GM18867 (cell line): ENCODE measurements around the gene PMF1.
"Not testable (repeated sequence)": the region's sequence is repeated elsewhere in the genome, so short reads cannot be mapped to it uniquely, and the experiment has no call there.

Experiments used
- ATAC-seq: cut with Tn5 transposase; IDR thresholded peaks from one replicate; pipeline ENCODE4 v1.9.1; 2021; ENCODE audit warnings: mild to moderate bottlenecking, moderate library complexity; ENCODE audit not compliant: unreplicated experiment

PMF1 gene

DNA sequence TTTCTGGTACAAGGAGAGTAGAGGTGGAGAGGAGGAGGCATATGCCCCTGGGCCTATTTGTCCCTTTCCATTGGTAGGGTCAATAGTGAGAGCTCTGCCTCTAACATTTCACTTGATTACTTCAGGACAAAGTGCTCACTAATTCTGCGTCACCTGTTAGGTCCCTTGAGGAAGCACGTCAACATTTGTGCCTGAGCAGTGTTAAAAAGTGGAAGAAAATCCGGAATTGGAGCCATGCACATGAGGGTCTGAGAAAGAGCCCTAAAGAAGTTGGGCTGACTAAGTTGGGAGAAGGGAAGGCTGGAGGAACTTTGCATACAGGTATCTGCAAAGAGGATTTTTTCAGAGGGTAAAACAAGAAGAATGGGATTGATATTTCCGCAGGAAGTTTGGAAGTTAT is 17.0 kb upstream of the PMF1 start:
- no peak for ATAC-seq

DNA sequence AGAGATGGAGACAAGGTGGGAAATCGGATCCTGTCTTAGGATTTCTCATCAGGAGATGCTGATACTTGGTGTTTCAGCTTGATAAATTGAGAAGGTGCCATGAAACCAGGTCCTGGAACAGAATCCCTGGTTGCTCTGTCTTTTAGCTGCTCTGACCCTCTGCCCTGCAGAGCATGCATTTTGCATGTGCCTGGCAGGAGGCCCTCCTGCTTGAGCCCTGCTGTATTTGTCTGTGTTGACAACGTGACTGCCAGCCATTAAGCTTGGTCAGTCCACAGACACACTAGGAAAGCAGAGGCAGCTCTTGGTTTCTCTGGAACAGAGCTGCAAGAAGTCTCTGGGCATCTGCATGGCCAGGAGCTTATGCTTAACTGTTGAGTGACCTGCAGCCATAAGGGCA is 16.4 kb upstream of the PMF1 start:
- ATAC-seq, result no peak

DNA sequence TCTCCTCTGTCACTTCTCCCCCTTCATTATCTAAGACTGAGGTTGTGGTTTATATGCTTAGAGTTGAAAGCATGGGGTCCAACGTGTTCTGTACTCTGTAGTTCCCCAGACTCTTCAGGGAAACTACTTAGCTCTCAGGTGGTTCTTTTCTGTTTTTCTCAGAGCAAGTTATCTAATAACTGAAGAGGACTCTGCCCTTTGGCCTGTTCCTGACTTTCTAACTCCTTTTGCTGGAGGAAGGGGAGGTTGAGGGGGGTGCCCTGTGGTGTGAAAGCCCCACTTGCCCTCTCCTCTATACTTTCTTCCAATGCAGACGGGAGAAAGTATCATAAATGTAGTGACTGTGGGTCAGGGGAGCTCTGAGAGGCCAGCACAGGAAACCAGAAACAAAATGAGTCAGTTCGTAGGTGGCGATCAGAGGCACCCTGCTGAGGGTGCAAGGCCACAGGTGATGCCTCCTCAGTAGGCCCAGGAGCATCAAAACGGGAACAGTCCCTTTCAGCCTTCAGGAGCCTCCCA is 13.9 kb upstream of the PMF1 start:
- ATAC-seq, result no peak

DNA sequence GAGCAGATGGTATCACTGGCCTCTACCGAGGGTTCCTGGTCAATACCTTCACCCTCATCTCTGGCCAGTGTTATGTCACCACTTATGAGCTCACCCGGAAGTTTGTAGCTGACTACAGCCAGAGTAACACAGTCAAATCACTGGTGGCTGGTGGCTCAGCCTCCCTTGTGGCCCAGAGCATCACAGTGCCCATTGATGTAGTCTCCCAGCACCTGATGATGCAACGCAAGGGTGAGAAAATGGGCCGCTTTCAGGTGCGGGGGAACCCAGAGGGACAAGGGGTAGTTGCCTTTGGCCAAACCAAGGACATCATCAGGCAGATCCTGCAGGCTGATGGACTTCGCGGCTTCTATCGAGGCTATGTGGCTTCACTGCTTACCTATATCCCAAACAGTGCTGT is 12.8 kb upstream of the PMF1 start:
- no peak for ATAC-seq

DNA sequence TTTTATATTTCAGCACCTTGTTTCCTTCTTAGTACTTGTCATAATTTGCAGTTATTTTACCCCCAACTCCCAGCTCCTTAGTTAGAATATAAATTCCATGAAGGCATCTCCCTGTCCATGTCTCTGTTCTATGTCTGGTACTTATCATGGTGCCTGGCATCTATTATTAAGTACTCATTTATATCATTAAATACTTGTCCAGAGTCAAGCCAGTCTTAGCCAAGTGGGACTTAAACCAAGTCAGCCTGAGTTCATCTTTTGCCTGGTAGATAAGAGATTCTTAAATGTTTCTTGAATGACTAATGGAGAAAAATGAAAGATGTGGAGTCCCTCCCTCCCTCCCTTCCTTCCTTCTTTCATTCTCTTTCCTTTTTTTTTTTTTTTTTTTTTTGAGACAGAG is 9.5 kb upstream of the PMF1 start:
- ATAC-seq, result no peak

DNA sequence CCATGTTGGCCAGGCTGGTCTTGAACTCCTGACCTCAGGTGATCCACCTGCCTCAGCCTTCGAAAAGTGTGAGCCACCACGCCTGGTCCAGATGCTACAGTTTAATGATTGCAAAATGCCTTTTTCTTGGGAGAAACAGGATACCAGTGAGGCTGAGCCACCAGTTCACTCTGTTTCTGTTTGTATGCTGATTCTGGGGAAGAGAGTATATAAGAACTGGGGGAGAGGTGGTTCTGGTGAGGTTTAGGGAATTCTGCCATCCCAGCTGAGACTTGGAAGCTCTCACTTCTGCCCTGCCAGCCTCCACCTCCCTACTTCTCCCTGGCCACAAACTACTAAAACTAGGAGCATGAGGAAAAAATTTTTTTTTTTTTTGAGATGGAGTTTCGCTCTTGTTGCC is 8.1 kb upstream of the PMF1 start:
- no peak for ATAC-seq

DNA sequence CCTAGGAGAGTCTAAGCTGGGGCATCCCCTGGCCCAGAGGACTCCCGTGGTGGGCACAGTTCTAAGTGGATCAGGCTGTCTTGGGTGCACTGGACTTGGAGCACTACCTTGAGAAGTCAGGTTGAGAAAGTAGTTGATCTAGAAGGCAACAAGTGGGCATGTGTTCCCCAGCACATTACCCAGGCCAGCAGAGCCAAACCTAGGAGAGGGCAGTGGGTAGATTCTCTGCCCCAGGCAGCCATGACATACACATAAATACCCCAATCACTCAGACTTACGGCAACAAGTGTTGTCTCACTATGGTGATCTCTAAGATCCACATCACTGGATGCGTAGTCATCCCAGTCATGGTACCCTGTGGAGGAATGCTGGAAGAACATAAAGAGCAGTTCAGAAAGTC is 1.6 kb upstream of the PMF1 start:
- ATAC-seq, result no peak

DNA sequence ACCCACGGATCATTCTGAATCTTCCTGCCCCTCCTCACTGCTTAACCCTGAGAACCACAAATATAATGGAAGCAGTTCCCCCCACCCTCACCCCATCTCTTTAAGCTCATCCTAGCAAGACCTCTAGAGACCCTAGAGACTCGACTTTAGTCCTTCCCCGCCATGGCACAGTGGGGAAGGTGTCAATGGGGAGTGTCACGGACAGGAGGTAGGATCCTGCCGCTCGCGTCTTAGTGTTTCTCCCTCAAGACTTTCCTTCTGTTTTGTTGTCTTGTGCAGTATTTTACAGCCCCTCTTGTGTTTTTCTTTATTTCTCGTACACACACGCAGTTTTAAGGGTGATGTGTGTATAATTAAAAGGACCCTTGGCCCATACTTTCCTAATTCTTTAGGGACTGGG is 677 bp upstream of the PMF1 start:
- no peak for ATAC-seq

DNA sequence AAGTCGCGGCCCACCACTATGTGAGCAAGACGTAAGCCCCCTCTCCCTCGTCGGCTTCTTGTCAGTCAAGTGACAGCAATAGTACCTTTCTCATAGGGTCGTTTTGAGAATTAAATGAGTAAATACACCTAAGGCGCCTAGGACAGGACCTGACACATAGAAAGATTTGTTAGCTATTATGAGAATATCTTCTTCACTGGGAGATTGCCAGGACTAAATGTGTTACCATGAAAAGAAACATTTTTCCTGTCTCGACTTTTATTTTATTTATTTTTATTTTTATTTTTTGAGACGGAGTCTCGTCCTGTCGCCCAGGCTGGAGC is 798 bp downstream of the PMF1 start:
- ATAC-seq, result no peak

DNA sequence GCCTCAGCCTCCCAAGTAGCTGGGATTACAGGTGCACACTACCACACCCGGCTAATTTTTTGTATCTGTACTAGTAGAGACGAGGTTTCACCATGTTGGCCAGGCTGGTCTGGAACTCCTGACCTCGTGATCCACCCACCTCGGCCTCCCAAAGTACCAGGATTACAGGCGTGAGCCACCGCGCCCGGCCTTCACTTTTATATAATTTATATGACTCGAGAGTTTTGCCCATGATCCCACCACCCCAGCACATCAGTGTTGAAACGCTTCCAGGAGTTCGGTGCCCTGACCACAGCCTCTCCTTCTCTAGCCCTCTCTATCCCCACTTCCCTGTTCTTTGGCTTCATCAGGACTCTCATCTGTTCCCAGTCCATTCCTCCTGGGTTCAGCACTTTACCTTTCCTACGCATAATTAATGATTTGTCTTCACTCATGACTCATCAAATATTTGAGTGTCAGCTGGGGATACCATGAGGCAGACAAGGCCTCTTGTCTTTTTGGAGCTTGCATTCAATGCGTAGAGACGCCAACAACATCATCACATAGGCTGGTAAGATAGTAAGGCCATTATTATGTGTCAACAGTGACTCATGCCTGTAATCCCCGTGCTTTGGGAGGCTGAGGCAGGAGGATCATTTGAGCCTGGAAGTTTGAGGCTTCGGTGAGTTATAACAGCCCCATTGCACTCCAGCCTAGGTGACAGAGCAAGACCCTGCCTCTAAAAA is 1.4 kb downstream of the PMF1 start:
- no peak for ATAC-seq

DNA sequence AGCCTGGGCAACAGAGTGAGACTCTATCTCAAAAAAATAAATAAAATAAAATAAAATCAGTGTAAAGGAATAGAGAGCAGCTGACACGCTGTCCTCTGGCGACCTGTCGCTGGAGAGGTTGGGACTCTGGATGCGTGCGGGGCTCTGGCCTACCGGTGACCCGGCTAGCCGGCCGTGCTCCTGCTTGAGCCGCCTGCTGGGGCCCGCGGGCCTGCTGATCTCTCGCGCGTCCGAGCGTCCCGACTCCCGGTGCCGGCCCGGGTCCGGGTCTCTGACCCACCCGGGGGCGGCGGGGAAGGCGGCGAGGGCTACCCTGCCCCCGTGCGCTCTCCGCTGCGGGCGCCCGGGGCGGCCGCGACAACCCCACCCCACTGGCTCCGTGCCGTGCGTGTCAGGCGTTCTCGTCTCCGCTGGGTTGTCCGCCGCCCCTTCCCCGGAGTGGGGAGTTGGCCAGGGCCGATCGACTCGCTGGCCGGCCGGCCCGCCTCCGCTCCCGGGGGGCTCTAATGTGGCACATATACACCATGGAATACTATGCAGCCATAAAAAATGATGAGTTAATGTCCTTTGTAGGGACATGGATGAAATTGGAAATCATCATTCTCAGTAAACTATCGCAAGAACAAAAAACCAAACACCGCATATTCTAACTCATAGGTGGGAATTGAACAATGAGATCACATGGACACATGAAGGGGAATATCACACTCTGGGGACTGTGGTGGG is 3.7 kb downstream of the PMF1 start:
- not testable (repeated sequence) for ATAC-seq

DNA sequence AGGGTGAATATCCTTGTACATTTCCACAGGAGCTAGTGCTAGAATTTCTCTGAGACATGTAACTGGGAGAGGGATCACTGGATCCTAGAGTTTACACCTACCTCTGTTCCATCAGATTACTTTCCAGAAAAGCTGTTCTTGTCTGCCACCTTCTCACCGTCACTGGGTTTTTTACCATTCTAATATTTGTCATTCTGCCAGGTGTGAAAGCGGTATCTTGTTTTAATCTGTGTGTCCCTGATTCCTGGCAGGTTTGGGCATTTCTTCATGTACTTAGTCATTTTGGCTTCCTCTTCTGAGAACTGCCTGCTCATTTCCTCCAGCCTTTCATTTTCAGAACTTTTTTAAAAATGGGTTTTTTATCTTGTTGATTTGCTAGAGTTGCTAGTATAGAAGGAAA is 5.1 kb downstream of the PMF1 start:
- no peak for ATAC-seq

DNA sequence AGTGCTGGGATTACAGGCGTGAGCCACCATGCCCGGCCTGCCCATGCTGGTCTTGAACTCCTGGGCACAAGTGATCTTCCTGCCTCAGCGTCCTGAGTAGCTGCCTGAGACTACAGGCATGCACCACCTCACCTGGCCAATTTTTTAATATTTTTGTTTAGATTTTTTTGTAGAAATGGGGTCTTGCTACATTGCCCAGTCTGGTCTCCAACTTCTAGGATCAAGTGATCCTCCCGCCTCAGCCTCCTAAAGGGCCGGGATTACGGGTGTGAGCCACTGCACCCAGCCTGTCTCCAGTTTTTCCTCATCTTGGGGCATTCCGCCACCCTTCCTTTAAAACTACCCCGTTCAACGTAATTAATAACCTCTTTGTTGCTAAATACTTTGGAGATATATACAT is 7.4 kb downstream of the PMF1 start:
- no peak for ATAC-seq

DNA sequence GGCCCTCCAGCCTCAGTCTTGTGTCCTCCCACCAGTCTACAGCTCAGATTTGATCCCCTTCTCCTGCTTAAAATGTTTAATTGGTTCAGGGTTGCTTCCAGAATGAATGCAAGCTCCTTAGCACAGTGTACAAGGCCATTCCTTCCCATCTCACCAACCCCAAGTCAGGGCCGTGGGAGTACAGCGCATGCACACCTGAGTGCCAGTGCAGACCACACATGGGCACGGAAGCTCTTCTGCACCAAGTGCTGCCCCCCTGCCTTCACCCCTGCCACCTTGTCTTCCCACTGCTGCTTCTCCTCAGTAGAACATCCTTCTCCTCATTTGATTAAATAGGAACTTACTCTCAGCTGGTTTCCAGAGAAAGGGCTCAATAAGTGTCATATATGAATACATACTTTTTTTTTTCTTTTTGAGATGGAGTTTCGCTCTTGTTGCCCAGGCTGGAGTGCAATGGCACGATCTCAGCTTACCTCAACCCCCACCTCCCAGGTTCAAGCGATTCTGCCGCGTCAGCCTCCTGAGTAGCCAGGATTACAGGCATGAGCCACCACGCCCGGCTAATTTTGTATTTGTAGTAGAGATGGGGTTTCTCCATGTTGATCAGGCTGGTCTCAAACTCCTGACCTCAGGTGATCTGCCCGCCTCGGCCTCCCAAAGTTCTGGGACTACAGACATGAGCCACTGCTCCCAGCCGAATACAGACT is 9.3 kb downstream of the PMF1 start:
- ATAC-seq, result no peak

DNA sequence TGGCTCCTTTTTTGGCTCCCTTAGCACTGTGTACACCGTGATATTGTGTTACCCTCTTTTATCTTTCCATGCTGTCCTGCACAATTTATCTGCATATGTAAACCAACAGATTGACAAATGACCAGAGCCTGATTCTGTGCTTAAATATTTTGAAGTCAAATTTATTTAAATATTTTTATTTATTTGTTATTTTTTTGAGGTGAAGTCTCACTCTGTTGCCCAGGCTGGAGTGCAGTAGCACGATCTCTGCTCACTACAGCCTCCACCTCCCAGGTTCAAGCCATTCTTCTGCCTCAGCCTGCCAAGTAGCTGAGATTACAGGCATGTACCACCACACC is 12.8 kb downstream of the PMF1 start:
- peak; percentile 1 for ATAC-seq

DNA sequence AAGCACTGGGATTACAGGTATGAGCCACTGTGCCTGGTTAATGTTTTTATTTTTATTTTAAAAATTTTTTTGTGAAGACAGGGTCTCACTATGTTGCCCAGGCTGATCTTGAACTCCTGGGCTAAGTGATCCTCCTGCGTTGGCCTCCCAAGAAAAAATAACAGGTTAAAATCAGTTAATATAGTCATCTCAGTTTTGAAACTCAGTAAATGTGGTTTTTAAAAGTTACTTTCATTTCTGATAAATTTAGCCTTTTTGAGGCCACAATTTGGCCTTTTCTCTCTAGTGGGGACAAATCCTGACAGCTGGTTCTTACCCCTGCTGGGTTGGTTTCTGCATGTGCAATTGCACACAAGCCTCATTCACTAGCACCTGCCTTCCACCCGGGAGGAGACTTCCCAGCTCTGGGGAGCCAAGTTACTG is 13.3 kb downstream of the PMF1 start:
- peak; percentile 62 for ATAC-seq

DNA sequence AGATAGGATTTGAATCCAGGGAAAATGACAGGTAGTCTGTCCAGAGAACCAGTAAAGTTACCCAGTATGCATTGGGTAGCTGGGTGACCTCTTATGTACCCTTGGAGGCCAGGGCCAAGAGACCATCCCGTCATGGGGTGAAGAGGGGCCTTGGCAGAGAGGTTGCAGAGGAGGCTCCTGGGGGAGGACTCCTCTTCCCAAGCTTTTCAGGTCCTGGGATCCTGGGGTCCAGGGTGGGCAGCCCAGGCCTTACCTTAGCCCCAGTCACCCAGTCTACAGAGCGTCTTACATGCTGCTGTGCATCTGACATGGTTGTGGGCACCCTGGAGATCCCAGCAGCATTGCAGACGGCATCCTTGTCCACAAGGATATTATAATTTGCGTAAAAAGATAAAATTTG is 14.0 kb downstream of the PMF1 start:
- ATAC-seq, result peak; percentile 14

DNA sequence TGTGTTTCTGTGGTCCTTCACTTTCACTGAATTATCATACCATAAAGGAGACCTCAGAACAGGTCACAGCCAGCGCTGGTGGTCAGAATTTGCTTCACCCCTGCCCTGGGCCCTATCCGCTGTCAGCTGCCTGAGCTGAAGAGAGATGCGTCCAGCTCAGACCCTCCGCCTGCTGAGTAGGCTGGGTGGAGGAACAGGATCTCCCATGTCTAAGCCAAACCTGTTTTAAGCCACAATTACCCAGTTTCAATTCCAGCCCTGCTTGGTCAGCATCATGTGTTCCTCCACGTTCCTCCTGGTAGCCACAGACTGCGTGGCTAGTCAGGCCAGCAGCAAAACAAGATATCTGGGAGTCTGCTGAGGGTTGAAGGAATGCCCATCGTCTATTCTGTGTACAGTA is 15.7 kb downstream of the PMF1 start:
- no peak for ATAC-seq

DNA sequence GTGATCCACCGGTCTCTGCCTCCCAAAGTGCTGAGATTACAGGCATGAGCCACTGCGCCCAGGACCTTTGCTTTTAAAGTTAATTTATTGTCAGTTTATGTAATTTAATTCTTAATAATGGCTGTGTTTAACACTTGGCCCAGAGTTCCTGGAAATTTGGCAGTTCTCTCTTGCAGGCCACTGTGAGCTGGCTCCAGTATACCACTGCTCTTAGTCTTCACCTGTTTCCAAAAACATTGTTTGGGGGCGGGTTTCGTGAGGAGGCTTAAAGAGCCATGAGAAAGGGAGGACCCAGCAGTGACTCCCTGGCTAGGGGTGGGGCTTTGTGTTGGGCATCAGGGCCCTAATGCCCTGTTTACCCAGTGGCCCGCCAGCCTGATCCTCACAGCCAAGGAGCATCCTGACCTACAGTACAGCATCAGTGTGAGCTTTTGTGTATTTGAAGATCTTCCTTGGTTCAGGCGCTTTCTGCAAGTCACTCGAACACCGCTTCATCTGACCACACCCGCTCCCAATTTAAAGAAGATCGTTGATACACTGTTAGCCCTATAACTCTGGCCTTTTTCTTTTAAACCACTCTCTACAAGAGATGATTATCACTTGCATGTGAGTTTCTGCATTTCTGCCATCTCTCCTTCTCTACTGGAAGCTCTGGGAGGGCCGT is 17.1 kb downstream of the PMF1 start:
- no peak for ATAC-seq

DNA sequence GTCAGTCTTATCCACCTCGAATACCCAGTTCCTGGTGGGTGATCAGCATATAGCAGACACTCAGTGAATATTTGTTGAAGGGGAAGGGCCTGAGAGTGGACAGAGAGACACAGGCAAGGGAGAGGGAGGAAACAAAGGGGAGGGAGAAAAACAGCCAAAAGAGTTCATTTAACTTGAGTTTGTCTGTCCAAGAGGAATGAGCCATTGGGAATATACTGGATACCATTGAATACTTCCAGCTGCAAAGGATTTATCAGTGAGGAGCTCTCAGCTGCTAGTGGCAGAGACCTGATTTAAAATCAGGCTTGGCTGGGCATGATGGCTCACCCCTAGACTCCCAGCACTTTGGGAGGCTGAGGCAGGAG is 17.6 kb downstream of the PMF1 start:
- no peak for ATAC-seq

DNA sequence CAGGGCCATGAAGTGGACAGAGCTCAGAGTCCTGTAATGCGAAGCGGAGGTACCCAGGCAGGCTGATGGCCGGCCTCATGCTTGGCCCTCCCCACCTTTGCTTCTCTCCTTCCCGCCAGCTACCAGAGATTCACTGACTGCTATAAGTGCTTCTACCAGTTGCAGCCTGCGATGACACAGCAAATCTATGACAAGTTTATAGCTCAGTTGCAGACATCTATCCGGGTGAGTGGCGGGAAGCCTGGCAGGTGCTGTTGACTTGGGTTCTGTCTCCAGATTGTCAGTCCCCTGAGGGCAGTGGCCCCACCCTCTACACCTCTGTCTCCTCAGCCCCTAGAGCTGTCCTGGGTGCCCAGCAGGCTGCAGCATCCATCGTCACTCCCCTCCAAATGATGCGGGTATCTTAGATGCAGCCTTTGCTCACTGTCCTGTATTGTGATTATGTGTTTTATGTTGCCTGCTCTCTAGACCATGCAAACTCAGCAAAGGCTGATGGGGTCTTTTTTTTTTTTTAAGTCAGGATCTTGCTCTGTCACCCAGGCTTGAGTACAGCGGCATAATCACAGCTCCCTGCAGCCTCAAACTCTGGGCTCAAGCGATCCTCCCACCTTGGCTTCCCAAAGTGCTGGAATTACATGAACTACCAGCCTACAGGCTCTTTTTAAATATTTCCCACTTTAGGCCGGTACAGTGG is 19.5 kb downstream of the PMF1 start:
- ATAC-seq, result no peak
